MCF 10A (cell line): ENCODE results near the gene RAD21L1. TPM values are rescaled to one million over a fixed set of nuclear protein-coding genes. Genes with fewer than 3 reads are reported as not detected.

Source experiments
- BruUV-seq: library from RNA; stranded (reverse); fragments of 400-500 nt; replicated peaks from 2 replicates; lab custom pipeline; 2021; lab: Mats Ljungman, UMichigan
- CTCF ChIA-PET: fragments of 300-600 bp; sonication (Branson Sonifier 250); formaldehyde crosslinking; extraction: SDS; loops from one replicate; lab custom pipeline; 2021; ENCODE audit warnings: antibody characterized with exemption, inconsistent platforms; lab: Yijun Ruan, JAX
- POLR2A ChIA-PET: fragments of 300-600, 350-650 bp; sonication (Branson Sonifier 250); formaldehyde crosslinking; extraction: SDS; loops from one replicate; lab custom pipeline; 2020; ENCODE audit warnings: antibody characterized with exemption, inconsistent platforms; lab: Yijun Ruan, JAX
- DNase-seq: peaks from one replicate; pipeline ENCODE4 v3.0.0-alpha.2; 2018; ENCODE audit not compliant: unreplicated experiment
- H3K27ac Mint-ChIP-seq: one replicate; pipeline ENCODE4 v1.8.0; 2022; ENCODE audit warnings: mild to moderate bottlenecking, low read depth, mixed read lengths; ENCODE audit not compliant: unreplicated experiment
- H3K27me3 Mint-ChIP-seq: one replicate; pipeline ENCODE4 v1.8.0; 2022; ENCODE audit warnings: mixed read lengths; ENCODE audit not compliant: insufficient read depth, unreplicated experiment
- H3K36me3 Mint-ChIP-seq: one replicate; pipeline ENCODE4 v1.8.0; 2022; ENCODE audit warnings: mild to moderate bottlenecking, moderate library complexity, mixed read lengths; ENCODE audit not compliant: insufficient read depth, unreplicated experiment
- H3K4me1 Mint-ChIP-seq: one replicate; pipeline ENCODE4 v1.8.0; 2022; ENCODE audit warnings: mixed read lengths; ENCODE audit not compliant: insufficient read depth, unreplicated experiment
- H3K4me3 Mint-ChIP-seq: one replicate; pipeline ENCODE4 v1.8.0; 2022; ENCODE audit warnings: mild to moderate bottlenecking, moderate library complexity, mixed read lengths; ENCODE audit not compliant: unreplicated experiment
- H3K9me3 Mint-ChIP-seq: one replicate; pipeline ENCODE4 v1.8.0; 2022; ENCODE audit warnings: mixed read lengths; ENCODE audit not compliant: unreplicated experiment
- intact Hi-C: fragments of 100-400 bp; cut with micrococcal nuclease; formaldehyde crosslinking; loops from 2 replicates; pipeline ENCODE4 v1.14.1; 2022
- total RNA-seq: library from RNA; stranded (reverse); gene quantifications from 2 replicates; pipeline ENCODE4 v1.2.3, GENCODE V29; 2022
- TF ChIP-seq, protein P1 (sequence below): fragments of 200-600 bp; IDR thresholded peaks from one replicate; pipeline ENCODE4 v1.8.0; 2022; ENCODE audit warnings: antibody characterized with exemption, mild to moderate bottlenecking; ENCODE audit not compliant: unreplicated experiment

The RAD21L1 gene
- total RNA-seq, 1 experiment from 2014 or later: not detected

GRCh38 chr20:1265226-1265915 lies 39.5 kb downstream of the RAD21L1 start:
- no peaks in the 10 kb centered on the region for H3K27me3 Mint-ChIP-seq
- H3K4me3 Mint-ChIP-seq: peak overlapping the region; percentile 82
- no peaks in the 10 kb centered on the region for H3K9me3 Mint-ChIP-seq
- POLR2A ChIA-PET: interaction anchor here (0.6 to 0.9 kb wide), 3 partner anchors 39 to 1034 kb away, joined by 3 read pairs; partner anchors contain the start of gene RAD21L1
- no TSS peak for BruUV-seq
- intact Hi-C loops: no loop called here
- TF ChIP-seq, protein P1, sequence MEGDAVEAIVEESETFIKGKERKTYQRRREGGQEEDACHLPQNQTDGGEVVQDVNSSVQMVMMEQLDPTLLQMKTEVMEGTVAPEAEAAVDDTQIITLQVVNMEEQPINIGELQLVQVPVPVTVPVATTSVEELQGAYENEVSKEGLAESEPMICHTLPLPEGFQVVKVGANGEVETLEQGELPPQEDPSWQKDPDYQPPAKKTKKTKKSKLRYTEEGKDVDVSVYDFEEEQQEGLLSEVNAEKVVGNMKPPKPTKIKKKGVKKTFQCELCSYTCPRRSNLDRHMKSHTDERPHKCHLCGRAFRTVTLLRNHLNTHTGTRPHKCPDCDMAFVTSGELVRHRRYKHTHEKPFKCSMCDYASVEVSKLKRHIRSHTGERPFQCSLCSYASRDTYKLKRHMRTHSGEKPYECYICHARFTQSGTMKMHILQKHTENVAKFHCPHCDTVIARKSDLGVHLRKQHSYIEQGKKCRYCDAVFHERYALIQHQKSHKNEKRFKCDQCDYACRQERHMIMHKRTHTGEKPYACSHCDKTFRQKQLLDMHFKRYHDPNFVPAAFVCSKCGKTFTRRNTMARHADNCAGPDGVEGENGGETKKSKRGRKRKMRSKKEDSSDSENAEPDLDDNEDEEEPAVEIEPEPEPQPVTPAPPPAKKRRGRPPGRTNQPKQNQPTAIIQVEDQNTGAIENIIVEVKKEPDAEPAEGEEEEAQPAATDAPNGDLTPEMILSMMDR: no peak
- no peak for DNase-seq
- CTCF ChIA-PET: interaction anchor here (0.7 to 1.0 kb wide), 3 partner anchors 27 to 446 kb away, joined by 3 read pairs; no protein-coding TSS in a partner anchor
- H3K4me1 Mint-ChIP-seq: peaks cover 7% of the 10 kb centered on the region
- peak overlapping the region; percentile 49 for H3K27ac Mint-ChIP-seq
- H3K36me3 Mint-ChIP-seq: no peaks in the 10 kb centered on the region

DNA sequence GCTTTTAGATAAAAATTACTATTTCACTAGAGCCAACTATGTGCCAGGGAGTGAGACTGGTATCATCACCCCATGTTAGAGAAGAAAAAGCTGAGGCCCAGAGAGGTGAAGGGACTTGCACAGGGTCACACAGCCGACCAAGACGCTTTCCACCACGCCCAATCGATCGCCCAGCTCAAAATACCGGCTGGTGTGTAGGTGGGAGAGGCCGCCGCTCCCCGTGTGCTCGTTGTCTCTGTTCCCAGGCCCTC lies 40.0 kb downstream of the RAD21L1 start:
- DNase-seq: no peak
- peak overlapping the region; percentile 49 for H3K27ac Mint-ChIP-seq
- peaks cover 7% of the 10 kb centered on the region for H3K4me1 Mint-ChIP-seq
- POLR2A ChIA-PET: interaction anchor here (0.6 to 1.4 kb wide), 4 partner anchors 9 to 1034 kb away, joined by 3 to 4 read pairs (median 3); partner anchors contain the start of gene RAD21L1
- no peaks in the 10 kb centered on the region for H3K27me3 Mint-ChIP-seq
- H3K4me3 Mint-ChIP-seq: peak overlapping the region; percentile 82
- H3K36me3 Mint-ChIP-seq: no peaks in the 10 kb centered on the region
- H3K9me3 Mint-ChIP-seq: no peaks in the 10 kb centered on the region
- intact Hi-C loops: no loop called here
- TF ChIP-seq, protein P1: no peak
- BruUV-seq: no TSS peak
- CTCF ChIA-PET: interaction anchor here (0.9 kb wide), 1 partner anchor 28 kb away, joined by 3 read pairs; no protein-coding TSS in a partner anchor

DNA sequence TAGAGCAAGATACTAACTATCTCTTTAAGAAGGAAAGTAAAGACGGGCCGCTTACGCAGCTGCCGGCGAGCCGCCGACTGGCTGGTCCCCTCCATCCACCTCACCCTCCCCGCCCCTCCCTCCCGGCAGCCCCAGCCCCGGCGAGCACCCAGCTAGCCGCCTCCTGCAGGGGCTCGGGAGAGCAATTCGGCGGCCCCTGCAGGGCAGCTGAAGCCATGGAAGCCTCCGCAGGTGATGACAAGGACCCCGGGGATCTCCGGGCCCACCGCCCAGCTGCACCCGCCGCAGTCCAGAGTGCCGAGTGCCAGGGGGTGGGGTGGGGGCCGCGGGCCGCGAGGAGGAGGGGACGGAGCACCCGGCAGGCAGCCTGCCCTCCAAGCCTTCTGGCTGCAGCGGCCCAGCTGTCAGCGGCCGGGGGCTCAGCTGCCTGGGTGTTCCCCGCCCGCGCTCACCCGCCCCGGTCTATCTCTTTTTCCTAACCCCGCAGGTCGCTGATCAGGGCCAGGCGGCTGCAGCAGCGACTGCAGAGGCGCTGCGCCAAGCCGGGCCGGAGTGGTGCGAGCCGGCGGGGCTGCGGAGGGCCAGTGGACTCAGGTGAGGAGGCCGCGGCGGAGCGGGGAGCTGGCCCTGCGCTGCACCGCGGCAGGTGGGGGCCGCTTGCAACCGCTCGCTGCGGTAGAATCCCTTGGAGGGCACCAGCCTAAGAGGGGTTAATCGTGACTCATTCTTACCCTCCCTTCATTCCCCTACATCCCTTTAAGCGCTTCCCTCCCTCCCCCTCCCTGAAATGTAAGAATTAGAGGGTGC lies 40.5 kb downstream of the RAD21L1 start, which contains the start of gene SNPH:
TSS of gene SNPH (plus strand) at position 128 of the 807 bp plus-strand sequence. CDS start 29,946 bp downstream, outside the sequence.
- POLR2A ChIA-PET: interaction anchor here (0.5 to 1.4 kb wide), 5 partner anchors 9 to 297 kb away, joined by 3 to 4 read pairs (median 3); partner anchors contain the start of gene RAD21L1
- intact Hi-C loops: no loop called here
- no peaks in the 10 kb centered on the region for H3K27me3 Mint-ChIP-seq
- peak within 1 kb of the TSS; percentile 49 for H3K27ac Mint-ChIP-seq
- H3K9me3 Mint-ChIP-seq: no peaks in the 10 kb centered on the region
- H3K4me1 Mint-ChIP-seq: peaks cover 7% of the 10 kb centered on the region
- CTCF ChIA-PET: interaction anchor here (0.7 to 0.9 kb wide), 2 partner anchors 28 to 594 kb away, joined by 3 read pairs; no protein-coding TSS in a partner anchor
- H3K4me3 Mint-ChIP-seq: peak within 1 kb of the TSS; percentile 82
- TF ChIP-seq, protein P1: no peak
- no TSS peak for BruUV-seq
- no peaks in the 10 kb centered on the region for H3K36me3 Mint-ChIP-seq
- peak; percentile 73 for DNase-seq

DNA sequence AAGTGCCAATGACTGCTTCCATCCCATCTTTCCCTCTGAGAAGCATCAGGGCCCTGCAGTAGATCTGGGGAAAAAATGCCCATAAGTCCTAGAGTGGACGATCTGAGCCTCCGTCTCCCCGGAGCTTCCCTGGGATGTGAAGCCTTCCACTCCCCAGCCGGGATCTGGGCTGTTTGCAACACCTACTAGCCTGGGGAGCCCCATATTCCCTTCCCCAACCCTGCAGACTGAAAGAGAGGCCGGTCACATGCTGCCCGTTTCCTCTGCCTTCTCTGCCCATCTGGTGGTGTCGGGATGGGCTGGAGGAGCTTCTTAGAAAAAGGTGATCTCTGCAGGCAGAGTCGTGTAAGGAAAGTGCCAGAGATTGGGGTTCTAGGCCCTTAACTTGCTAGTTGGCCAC lies 41.3 kb downstream of the RAD21L1 start:
- H3K36me3 Mint-ChIP-seq: no peaks in the 10 kb centered on the region

More for the DNA sequence above, 41.3 kb downstream of the RAD21L1 start:
- no peak for DNase-seq
- no peak overlapping the region for H3K27ac Mint-ChIP-seq
- TF ChIP-seq, protein P1: no peak
- POLR2A ChIA-PET: interaction anchor here (1.4 kb wide), 1 partner anchor 59 kb away, joined by 4 read pairs; no protein-coding TSS in a partner anchor
- H3K4me1 Mint-ChIP-seq: peaks cover 7% of the 10 kb centered on the region
- H3K4me3 Mint-ChIP-seq: peak overlapping the region; percentile 82
- CTCF ChIA-PET: interaction anchor here (0.6 to 0.7 kb wide), 2 partner anchors 199 to 593 kb away, joined by 3 to 4 read pairs; partner anchors contain the start of gene NSFL1C
- BruUV-seq: no TSS peak
- H3K27me3 Mint-ChIP-seq: no peaks in the 10 kb centered on the region
- intact Hi-C loops: no loop called here
- H3K9me3 Mint-ChIP-seq: no peaks in the 10 kb centered on the region
